Panc1 (cell line): ENCODE results near the gene GNAS-AS1.

Experiments
- CTCF ChIP-seq: fragments of 450-650 bp; IDR thresholded peaks from 2 replicates; pipeline ENCODE4 v1.5.1; 2017; ENCODE audit warnings: mild to moderate bottlenecking
- REST ChIP-seq, 2 experiments: IDR thresholded peaks; 2 replicates each; pipeline ENCODE4 v1.6.1; 2011 to 2012; ENCODE audit warnings: low read depth in 2 of 2, control low read depth in 1 of 2, low read length in 1 of 2, mild to moderate bottlenecking in 1 of 2, moderate library complexity in 1 of 2; ENCODE audit not compliant: insufficient read depth in 1 of 2
- TCF7L2 ChIP-seq: IDR thresholded peaks from 2 replicates; pipeline ENCODE4 v1.6.1; 2011; ENCODE audit warnings: mild to moderate bottlenecking, low read depth, low read length, inconsistent platforms

- TF ChIP-seq CTCF (no peak), TCF7L2 (no peak), REST (IDR thresholded peaks at IDR 0.05; ENCODE audit: insufficient read depth in 1 of 2, low read depth in 2 of 2, low read length in 1 of 2) (no peak)
Observed at GRCh38 chr20:58836616-58837204, 14.0 kb downstream of the GNAS-AS1 start.
